ENCODE data around the gene NTM.

NTM gene

GRCh38 chr11:131463162-131463561 is 92.7 kb downstream of the NTM start:
- TF ChIP-seq CTCF (conservative IDR thresholded peaks at IDR 0.05; ENCODE audit: low read length): no peak
- H3K4me3 ChIP-seq (ENCODE audit: low read length): no peak overlapping the region
- no peak for DNase-seq (ENCODE audit: low read depth)

GRCh38 chr11:131463649-131464425 is 93.4 kb downstream of the NTM start:
- no peak for TF ChIP-seq CTCF (conservative IDR thresholded peaks at IDR 0.05; ENCODE audit: low read length)
- H3K4me3 ChIP-seq (ENCODE audit: low read length): no peak overlapping the region
- DNase-seq (ENCODE audit: low read depth): no peak

GRCh38 chr11:131464461-131464860 is 94.0 kb downstream of the NTM start:
- DNase-seq (ENCODE audit: low read depth): no peak
- no peak for TF ChIP-seq CTCF (conservative IDR thresholded peaks at IDR 0.05; ENCODE audit: low read length)
- H3K4me3 ChIP-seq (ENCODE audit: low read length): no peak overlapping the region

GRCh38 chr11:131465039-131465438 is 94.6 kb downstream of the NTM start:
- no peak overlapping the region for H3K4me3 ChIP-seq (ENCODE audit: low read length)
- DNase-seq (ENCODE audit: low read depth): no peak
- no peak for TF ChIP-seq CTCF (conservative IDR thresholded peaks at IDR 0.05; ENCODE audit: low read length)

- no peak for DNase-seq (ENCODE audit: low read depth)
- no peak overlapping the region for H3K4me3 ChIP-seq (ENCODE audit: low read length)
- no peak for TF ChIP-seq CTCF (conservative IDR thresholded peaks at IDR 0.05; ENCODE audit: low read length)
Measured at GRCh38 chr11:131465746-131466145, 95.3 kb downstream of the NTM start.

- no peak for DNase-seq (ENCODE audit: low read depth)
- no peak for TF ChIP-seq CTCF (conservative IDR thresholded peaks at IDR 0.05; ENCODE audit: low read length)
Measured at GRCh38 chr11:131467645-131468394, 97.4 kb downstream of the NTM start.

GRCh38 chr11:131468565-131468964 is 98.2 kb downstream of the NTM start:
- no peak overlapping the region for H3K4me3 ChIP-seq (ENCODE audit: low read length)
- DNase-seq (ENCODE audit: low read depth): no peak
- no peak for TF ChIP-seq CTCF (conservative IDR thresholded peaks at IDR 0.05; ENCODE audit: low read length)

More at GRCh38 chr11:131467645-131468394, 97.4 kb downstream of the NTM start:
- no peak overlapping the region for H3K4me3 ChIP-seq (ENCODE audit: low read length)
